Putamen (tissue), 1 donor: ENCODE measurements around the gene MTOR.
"Not testable (repeated sequence)": the region's sequence is repeated elsewhere in the genome, so short reads cannot be mapped to it uniquely, and the experiment has no call there.

Experiments used
- DNase-seq: peaks from one replicate; pipeline ENCODE4 v3.0.0-alpha.2; 2016; ENCODE audit warnings: low spot score

The MTOR gene

DNA sequence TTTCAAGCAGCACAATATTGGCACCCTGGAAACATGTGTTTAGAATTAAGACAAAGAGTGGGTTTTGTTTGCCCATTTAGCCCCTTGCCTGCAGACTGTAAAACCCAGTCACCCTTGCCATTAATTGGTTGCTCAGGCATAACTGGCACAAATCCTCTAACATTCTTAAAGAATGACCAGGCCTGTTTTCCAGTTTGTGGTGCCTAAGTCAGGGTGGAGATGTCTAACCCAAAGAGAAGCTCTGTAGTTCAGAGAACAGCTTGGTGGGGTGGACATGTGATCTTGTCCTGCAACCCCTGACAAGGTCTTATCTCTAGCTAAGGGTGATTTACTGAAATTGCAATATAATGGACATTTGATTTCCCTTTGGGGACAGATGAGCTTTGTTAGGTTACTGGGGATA is 82.0 kb downstream of the MTOR start:
- no peak for DNase-seq

DNA sequence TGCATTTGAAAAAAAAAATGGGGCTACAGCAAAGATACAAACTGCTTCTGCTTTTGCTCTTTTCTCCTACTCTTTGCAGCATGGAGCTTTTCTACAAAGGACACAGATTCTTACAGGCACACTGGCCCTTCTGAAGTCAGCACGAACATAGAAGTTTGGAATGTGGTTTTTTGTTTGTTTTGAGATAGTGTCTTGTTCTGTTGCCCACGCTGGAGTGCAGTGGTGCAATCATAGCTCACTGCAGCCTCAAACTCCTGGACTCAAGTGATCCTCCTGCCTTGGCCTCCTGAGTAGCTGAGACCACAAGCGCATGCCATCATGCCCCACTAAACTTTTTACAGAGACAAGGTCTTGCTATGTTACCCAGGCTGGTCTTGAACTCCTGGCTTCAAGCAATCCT is 82.6 kb downstream of the MTOR start:
- not testable (repeated sequence) for DNase-seq

DNA sequence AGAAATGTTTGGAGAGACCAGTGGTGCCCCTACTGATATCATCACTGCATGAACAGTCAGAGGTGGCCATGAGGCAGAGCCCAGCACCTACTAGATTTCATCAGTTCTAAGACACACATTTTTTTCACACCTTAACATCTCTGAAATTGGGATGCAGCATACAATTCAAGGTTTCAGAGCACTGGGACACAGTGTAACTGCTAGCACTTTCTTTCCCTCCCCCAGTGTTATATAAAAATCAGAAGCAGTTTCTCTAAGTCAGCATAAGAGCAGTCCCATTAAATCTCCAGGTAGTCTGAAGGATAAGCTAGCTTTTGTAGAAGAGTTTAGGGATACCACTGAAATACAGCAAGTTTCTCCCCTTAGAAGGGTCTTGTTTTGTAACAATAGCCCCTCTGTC is 83.2 kb downstream of the MTOR start:
- no peak for DNase-seq

DNA sequence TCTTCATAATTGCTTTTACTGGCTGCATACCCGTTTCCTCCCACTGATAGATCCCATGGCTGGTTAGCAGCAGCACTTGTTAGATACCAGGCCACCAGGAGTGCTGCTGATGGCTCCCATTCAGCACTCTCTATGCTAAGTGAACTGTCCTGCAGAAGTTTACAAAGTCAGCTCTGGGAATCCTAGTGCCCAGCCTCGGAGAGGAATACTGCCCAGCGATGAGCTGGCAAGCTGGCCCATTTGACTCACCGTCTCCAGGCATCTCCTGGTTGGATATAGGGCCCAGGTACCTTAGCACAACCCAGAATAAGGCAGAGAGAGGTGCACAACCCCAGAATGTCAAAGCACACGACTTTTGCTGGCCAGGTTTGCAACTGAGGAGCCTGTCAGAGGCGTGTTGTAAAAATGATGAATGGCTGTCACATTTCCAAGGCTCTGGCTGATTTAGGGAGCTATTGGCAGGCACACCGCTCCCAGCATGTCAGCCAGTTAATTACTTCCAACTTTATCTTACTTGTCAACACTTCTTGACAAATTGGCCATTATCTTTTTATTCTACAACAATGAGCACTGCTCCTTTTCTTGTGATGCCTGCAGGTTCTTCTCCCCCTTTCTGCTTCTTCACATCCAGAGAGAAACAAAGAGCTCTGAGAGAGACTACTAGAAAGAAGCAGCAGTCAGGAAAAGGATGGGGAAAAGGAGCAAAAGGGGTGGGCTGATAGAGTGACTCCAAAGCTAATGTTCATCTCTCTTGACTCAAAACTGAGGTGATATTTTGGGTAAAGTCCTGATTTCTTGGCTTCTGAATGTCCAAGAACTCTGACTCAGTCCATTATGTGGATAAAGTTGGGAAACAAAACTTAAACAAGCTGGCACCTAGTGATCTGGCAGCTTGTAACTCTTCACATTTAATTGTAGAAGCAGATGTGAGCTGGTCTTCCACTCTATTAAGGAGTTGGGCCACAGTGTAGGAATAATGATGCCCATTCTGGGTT is 84.0 kb downstream of the MTOR start:
- DNase-seq: no peak

DNA sequence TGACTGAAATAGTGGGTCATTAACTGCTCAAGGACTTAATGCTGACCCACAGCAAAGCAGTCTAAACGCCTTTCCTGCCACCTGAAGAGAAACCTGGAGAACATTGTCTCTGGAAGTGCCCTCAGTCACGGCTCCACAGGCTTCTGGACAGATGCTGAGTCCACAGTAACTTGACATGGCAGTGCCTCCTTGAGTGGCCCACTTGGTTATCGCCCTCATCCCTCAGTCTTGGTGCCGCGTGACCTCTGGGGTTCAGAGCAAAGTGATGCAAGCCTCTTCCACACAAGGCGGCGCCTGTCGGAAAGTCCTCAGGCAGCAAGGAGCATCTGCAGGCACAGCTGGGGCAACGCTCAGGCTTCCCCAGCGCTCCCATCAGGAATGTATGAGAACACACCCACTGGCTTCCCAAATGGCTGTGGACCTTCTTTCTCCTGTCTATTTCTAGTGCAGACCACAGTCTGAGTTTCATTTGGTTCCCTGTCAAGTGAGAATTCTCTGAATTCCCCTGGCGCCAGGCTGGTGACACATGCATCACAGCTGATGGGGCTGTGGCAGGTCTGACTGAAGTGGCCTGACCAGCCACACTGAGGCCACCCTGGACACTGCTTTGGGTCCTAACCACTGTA is 86.2 kb downstream of the MTOR start:
- DNase-seq: no peak

DNA sequence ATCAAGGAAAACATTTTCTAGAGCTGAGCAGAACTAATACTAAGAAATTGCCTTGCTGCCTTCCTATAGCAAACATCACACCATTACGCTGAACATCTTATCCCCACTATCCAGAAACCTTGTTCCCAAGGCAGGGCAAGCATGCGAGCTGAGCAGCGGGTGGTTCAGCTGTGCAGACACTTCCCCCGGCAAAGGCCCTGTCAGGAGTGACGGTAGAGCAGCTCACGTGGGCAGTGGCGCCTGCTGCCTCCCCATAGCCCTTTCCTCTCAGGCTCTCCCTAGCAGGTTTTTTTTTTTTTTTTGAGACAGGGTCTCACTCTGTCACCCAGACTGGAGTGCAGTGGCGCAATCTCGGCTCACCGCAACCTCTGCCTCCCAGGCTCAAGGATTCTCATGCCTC is 86.9 kb downstream of the MTOR start:
- no peak for DNase-seq

DNA sequence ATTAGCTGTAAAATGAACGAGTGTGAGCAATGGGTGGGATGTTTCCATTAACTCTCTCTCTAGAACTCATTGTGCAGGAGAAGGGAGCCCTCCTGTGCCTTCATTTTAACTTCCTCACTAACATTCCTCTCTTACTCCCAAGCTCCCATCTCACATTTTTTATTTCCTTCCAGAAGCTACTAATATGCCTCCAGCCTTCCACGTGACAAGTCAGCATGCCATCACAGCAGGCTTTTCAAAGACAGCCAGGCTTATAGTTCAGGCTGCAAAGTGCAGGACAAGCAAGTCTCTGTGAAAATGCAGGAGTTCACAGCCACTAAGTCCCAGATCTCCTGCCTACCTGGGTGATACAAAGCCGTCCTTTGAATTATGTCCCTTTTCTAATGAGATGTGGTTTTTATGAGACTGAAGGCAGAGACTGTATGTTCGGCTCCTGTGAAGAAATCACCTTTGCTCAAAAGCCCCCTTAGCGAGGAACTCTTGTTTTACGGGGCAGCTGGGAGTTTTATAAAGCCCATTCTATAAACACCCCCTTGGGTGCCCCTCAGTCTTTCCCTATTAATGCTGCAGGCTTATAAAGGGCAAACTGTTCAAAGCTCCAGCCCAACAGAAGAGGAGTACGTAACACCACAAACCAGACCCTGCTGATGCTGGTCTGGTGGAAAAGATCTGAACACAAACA is 87.9 kb downstream of the MTOR start:
- DNase-seq: no peak

DNA sequence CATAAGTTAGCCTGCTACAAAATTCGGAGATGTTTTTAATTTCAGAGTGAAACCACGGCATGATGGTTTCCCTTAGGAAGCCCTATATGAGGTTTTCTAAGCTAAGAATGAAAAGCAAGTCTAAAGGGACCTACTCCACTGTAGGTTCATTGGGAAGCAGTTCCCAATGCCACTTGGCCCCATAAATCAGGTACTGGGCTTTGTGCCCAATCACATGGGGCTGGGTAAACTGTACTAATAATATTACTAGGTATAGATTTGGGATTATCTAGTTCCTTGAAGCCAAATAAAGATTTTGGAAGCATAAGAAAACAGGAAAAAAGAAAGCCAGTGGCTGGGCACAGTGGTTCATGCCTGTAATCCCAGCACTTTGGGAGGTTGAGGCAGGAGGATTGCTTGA is 92.2 kb downstream of the MTOR start:
- no peak for DNase-seq

DNA sequence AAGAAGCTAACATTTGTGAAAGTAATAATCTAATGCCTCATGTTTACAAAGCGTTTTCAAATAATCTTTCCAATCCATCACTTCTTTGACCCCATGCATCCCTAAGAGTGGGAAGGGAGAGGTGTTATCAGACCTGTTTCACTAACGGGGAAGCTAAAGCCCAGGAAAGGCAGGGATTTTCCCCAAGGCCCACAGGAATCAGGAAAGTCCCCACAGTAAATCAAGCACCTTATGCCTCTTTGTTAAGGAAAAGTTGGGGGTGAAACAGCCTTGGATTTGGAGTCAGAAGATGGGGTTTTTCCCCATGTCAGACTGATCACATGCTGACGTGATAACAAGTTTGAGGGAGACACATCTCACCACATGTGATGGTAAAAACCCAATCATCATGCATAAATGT is 93.1 kb downstream of the MTOR start:
- DNase-seq: no peak

DNA sequence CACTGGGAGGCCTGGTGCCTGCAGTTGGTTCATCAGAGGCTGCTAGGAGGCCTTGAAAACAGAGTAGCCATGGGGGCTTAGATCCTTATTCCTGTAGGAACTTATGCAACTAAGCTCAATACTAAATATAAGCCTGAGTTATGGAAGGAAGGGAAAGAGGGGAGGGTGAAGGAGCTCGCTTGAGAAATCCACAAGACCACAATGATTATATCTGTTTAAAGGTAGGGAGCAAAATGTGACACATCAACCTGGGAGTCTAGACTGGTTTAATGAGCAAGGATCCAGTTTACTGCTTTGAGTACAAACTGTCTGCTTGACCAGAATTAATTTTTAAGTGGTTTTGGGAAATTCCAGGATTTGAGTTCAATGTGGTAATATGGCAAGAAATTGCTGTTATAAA is 93.6 kb downstream of the MTOR start:
- no peak for DNase-seq

DNA sequence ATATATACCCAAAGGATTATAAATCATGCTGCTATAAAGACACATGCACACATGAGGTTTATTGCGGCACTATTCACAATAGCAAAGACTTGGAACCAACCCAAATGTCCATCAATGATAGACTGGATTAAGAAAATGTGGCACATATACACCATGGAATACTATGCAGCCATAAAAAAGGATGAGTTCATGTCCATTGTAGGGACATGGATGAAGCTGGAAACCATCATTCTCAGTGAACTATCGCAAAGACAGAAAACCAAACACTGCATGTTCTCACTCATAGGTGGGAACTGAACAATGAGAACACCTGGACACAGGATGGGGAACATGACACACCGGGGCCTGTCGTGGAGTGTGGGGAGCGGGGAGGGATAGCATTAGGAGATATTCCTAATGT is 95.6 kb downstream of the MTOR start:
- DNase-seq: not testable (repeated sequence)

DNA sequence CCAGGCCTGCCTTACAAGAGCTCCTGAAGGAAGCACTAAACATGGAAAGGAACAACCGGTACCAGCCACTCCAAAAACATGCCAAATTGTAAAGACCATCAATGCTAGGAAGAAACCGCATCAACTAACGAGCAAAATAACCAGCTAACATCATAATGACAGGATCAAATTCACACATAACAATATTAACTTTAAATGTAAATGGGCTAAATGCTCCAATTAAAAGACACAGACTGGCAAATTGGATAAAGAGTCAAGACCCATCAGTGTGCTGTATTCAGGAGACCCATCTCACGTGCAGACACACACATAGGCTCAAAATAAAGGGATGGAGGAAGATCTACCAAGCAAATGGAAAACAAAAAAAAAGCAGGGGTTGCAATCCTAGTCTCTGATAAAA is 99.6 kb downstream of the MTOR start:
- not testable (repeated sequence) for DNase-seq

DNA sequence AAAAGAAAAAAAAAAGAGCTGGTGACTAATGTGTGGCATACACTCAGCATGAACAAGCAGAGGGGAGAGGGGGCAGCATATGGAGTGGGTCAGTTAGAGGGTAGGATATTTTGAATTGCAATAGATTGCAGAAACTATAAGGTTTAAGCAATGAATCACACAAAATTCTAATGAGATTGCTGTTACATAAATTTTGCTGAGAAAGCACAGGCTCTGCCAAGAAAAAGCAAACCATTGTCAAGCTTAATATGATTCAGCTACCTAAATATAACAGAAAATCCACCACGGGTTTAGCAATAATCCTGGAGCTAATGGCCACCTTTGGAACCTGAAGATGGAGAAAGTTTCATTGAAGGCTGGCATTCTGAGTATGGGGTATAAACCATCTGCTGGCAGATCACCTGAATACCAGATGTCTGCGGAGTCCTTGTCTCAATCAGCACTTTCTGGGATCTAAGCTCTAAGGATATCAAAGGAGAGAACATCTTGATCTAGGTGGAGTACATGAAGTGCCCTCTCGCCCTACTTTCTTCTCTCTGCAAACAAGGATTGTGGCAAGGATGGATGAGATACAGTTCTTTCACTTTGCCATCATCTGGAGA is 103.5 kb downstream of the MTOR start:
- DNase-seq: no peak

DNA sequence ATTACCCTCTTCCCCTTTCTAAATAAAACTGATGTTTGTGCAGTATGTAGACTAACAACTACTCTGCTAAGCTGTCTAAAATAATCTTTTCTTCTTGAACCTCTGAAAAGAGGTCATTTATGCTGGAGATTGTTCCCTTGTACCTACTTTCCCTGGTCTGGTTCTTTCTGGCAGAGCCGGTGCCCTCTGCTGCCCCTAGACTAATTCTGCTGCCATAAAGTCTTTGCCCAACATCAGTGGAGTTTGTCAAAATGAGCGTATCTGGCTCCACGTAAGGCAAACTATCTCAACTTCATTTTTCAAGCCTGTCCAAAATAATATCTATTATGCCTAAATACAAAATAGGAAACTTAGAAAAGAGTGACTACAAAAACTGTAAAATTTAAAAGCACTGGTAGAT is 104.1 kb downstream of the MTOR start:
- DNase-seq: no peak

DNA sequence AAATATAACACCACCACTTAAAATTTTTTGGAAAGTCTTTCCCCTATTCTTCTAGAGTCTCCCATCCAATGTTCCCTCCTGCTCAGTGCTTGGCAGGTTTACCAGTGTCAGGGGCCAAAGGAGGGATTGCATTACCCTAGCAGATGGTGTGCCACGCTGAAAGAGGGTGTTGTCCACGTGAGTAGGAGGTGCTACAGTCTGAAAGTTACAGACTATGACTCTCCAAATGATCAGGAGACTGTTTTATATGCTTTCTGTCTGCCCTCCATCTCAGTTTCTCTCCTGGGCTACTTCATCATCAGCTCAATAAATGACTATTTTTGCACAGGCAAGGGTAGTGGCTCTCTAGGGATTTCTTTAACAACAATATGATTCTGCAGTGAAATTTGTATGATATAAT is 104.5 kb downstream of the MTOR start:
- no peak for DNase-seq

DNA sequence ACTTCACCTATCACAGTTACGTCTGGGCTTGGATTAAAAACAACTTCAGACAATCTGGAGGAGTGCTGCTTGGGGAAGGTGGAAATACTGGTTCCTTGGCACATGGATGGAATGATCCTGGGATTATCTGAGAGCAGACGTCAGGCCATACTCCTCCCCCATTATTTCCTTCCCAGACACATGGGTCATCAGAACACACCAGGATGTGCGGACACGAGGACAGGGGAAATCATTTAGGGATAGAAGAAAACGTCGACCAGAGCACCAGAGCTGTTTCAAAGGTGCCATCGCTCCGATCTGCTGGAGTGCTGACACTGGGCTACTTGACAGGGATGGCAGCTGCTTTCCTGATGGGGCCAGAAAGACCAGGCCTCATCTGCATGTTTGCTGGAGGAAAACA is 105.0 kb downstream of the MTOR start:
- DNase-seq: no peak

DNA sequence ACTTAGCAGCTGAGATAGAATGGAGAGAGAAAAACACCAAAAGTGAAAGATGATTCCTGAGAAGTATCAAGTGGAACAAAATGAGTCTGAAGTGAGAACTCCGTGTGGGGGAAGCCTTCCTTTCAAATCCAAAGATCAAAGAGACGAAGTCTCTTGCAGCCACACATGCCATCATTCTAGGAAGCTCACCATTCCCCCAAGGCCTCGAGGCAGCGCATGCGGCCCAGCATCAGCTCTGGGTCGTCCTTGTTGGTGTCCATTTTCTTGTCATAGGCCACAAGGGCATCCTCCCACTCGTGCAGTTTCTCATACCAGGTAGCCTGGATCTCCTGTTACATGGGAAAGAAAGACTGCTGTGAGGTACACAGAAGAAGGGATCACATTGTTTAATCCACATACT is 105.4 kb downstream of the MTOR start:
- DNase-seq: no peak

DNA sequence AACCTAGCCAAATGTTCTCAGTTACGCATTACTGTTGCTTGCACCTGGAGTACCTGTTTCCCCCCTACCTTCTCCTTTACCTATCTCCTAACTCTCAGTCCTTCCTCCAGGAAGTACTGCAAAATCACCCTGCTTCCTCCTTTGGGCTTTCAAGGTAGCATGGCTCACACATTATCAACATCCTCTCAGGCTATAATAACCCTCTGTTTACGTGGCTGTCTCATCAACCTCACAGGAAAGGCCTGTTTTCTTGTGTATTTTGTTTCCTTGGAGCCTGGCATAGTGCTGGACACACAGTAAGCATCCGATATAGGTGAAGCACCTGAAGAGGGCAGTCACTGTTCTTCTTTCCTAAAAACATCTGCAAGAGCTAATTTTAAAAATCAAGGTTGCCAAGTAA is 105.9 kb downstream of the MTOR start:
- no peak for DNase-seq

DNA sequence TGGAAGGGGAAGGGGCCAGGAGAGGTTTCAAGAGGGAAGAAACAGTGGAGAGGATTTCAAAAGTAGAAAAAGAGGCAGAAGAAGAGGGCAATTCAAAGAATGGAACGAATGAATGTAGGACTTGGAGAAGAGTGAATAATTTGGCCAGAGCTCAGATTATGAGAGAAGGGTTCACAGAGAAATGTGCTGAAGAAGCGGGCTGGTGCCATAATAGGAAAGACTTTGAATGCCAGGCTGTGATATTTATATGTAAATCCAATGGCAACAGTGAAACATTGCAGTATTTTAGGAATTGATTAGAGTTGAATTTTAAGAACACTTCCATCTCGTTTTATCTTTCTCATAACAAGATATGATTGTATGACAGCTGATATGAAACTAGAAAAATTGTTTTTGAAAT is 109.2 kb downstream of the MTOR start:
- DNase-seq: no peak

DNA sequence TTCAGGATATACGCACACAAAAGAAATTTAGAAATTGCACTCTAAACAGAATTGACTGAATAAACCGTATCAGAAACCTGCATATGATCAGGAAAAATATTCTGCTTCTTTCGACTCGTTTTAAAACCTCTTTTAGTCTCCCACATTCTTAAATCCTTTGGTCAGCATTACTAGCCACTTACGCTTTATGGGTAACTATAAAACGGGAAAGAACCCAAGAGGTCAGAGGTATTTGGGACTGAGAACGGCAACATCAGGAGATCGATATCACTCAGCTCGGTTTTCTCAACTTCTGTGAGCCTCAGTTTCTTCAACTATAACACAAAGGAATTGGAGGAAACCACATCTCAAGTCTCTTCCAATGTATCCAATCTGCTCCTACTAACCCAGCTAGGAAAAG is 109.6 kb downstream of the MTOR start:
- no peak for DNase-seq

DNA sequence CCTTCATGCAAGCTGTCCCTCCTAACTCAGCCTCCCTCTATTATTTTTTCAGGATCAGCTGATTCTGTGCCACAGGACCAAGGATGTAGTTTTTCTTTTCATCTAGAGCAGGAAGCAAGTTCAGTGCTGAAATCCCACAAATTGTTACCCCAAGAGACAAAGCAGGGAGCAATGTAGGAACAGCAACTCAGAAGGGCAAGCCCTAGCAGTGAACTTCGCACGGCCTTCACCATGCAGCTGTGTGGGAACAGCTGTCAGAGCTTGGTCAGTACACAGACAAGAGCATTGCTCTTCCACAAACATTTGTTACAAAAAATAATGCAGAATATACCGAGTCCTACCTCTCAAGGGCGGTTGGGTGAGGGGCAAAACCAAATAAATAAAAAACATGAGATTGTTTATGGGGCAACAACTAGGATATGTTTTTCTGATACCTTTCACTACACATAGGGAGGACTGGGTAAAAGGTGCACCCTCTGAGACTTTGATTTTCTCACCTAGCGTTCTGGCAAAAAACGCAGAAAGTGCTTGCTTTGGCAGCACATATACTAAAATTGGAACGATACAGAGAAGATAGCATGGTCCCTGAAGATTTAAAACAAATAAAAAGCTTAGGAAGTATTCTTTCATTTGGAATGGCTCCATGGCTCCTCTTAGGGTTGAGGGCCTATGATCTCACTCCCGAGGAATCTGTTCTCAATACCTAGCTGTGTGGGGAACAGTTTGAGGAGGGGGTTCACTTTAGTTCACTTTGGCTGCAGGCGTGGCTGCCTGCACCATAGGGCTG is 110.3 kb downstream of the MTOR start:
- DNase-seq: no peak

DNA sequence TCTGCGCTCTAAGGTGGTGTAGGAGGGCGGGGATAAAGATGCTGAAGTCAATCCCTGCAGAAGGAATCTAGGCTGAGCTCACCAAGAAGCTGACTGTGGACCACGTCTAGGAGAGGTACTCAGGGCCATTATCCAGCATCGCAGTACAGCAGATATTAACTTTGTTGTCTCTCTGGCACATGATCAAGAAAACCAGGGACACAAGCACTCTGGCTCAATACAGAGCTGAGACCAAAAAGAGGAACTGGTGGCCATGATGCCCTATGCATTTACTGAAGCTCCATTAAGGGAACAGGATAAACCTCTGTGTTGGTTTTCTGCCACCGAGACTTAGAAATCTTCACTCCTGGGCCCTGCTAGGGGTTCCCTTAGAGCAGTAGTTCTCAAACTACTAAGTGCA is 111.2 kb downstream of the MTOR start:
- DNase-seq: no peak
